ENCODE measurements around the gene SHISAL1. TPM values are rescaled to one million over a fixed set of nuclear protein-coding genes. Genes with fewer than 3 reads are reported as not detected.

Gene SHISAL1
- total RNA-seq, 1 experiment from 2014 or later: 2.9 TPM

- Histone ChIP-seq H3K14ac (ENCODE audit: insufficient read depth, low read length) (no peak overlapping the region), H4K8ac (replicated peaks; ENCODE audit: insufficient read length, low read depth, low read length) (no peak overlapping the region), H2BK5ac (ENCODE audit: insufficient read length, low read length) (no peak overlapping the region), H3K23ac (ENCODE audit: insufficient read length, low read depth, low read length) (no peak overlapping the region), H3K27ac (ENCODE audit: insufficient read length, low read depth, low read length) (no peak overlapping the region), H3K27me3 (ENCODE audit: insufficient read depth, low read length) (no peaks in the 10 kb centered on the region; the same call in 1 of the 2 replicates), H3K79me2 (ENCODE audit: insufficient read depth, low read length) (no peaks in the 10 kb centered on the region), H3K79me1 (ENCODE audit: insufficient read depth, low read depth, low read length, poor library complexity, severe bottlenecking) (no peaks in the 10 kb centered on the region), H2BK20ac (ENCODE audit: low read depth, low read length, poor library complexity, severe bottlenecking) (no peak overlapping the region), H3K23me2 (ENCODE audit: insufficient read length, low read depth, low read length, poor library complexity, severe bottlenecking) (no peaks in the 10 kb centered on the region), H3K9ac (ENCODE audit: extremely low read depth, insufficient read length, low read length) (no peak overlapping the region), H2AFZ (ENCODE audit: low read length) (no peak overlapping the region), H2BK12ac (ENCODE audit: insufficient read length, low read depth, low read length) (no peak overlapping the region), H3T11ph (ENCODE audit: low read length) (no peak overlapping the region), H4K5ac (ENCODE audit: insufficient read length, low read depth, low read length) (no peak overlapping the region), H3K4me2 (ENCODE audit: insufficient read depth, insufficient read length, low read length) (no peak overlapping the region), H3K56ac (ENCODE audit: insufficient read length, low read depth, low read length) (no peak overlapping the region), H3K4ac (ENCODE audit: low read depth, low read length) (no peak overlapping the region), H4K20me1 (ENCODE audit: control insufficient read depth, insufficient read depth, insufficient read length) (no peaks in the 10 kb centered on the region), H3K9me3 (ENCODE audit: control insufficient read depth, low read depth, low read length) (no peaks in the 10 kb centered on the region), H4K91ac (ENCODE audit: insufficient read length, low read depth, low read length) (no peak overlapping the region), H2AK5ac (ENCODE audit: insufficient read length, low read length) (no peak overlapping the region), H3K4me1 (ENCODE audit: insufficient read depth, low read length) (no peaks in the 10 kb centered on the region), H3K18ac (ENCODE audit: insufficient read length, low read depth, low read length) (no peak overlapping the region), H2BK15ac (ENCODE audit: low read depth, low read length) (no peak overlapping the region), H2BK120ac (ENCODE audit: low read depth, low read length, poor library complexity, severe bottlenecking) (no peak overlapping the region)
- no peaks in the 10 kb centered on the region for H3K36me3 Mint-ChIP-seq (ENCODE audit: insufficient read depth in 1 of 3, low read depth in 3 of 3)
- no peak for DNase-seq
- H3K27ac Mint-ChIP-seq: no peak overlapping the region; a peak in 1 of 7 replicates
- TF ChIP-seq, protein P1, sequence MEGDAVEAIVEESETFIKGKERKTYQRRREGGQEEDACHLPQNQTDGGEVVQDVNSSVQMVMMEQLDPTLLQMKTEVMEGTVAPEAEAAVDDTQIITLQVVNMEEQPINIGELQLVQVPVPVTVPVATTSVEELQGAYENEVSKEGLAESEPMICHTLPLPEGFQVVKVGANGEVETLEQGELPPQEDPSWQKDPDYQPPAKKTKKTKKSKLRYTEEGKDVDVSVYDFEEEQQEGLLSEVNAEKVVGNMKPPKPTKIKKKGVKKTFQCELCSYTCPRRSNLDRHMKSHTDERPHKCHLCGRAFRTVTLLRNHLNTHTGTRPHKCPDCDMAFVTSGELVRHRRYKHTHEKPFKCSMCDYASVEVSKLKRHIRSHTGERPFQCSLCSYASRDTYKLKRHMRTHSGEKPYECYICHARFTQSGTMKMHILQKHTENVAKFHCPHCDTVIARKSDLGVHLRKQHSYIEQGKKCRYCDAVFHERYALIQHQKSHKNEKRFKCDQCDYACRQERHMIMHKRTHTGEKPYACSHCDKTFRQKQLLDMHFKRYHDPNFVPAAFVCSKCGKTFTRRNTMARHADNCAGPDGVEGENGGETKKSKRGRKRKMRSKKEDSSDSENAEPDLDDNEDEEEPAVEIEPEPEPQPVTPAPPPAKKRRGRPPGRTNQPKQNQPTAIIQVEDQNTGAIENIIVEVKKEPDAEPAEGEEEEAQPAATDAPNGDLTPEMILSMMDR (conservative IDR thresholded peaks at IDR 0.05): no peak
- no peaks in the 10 kb centered on the region; a peak in 1 of 5 replicates for H3K9me3 Mint-ChIP-seq
- no CpG with 5 or more reads among the region's 11 CpGs for WGBS (ENCODE audit: extremely low coverage, insufficient read length, low lambda C conversion rate)
- H3K4me3 Mint-ChIP-seq: no peak overlapping the region
- peaks cover 14% of the 10 kb centered on the region for H3K27me3 Mint-ChIP-seq (ENCODE audit: low read depth)
- H3K4me1 Mint-ChIP-seq: peaks cover 2 to 23% of the 10 kb centered on the region in 2 experiments
Observed at GRCh38 chr22:44344407-44344806, 31.7 kb upstream of the SHISAL1 start.
